GM12878 (cell line): Measurements from ENCODE around the gene SNCA.

Experiments
- BHLHE40 ChIP-seq, 2 experiments: fragments of 450-650 bp in 1 of 2; IDR thresholded peaks; 2 replicates each; pipeline ENCODE4 v1.6.1; 2011 to 2017; ENCODE audit warnings: low read depth in 2 of 2, borderline replicate concordance in 1 of 2, improper control_type of control experiment in 1 of 2, low read length in 1 of 2, mild to moderate bottlenecking in 1 of 2
- CTCF ChIP-seq, 3 experiments: IDR thresholded peaks in 2 of 3; conservative IDR thresholded peaks in 1 of 3; 2 replicates each; pipeline ENCODE4 v1.5.1; 2011; ENCODE audit warnings: low read depth in 3 of 3, low read length in 3 of 3, mild to moderate bottlenecking in 3 of 3, control low read depth in 2 of 3, moderate library complexity in 2 of 3, inconsistent platforms in 1 of 3, mixed read lengths in 1 of 3; ENCODE audit not compliant: control insufficient read depth in 2 of 3, insufficient read depth in 1 of 3; ENCODE audit errors: extremely low read depth in 1 of 3
- EZH2 ChIP-seq: IDR thresholded peaks from 2 replicates; pipeline ENCODE4 v1.6.1; 2012; ENCODE audit warnings: low read depth, mild to moderate bottlenecking, control low read depth, inconsistent platforms, low read length, borderline replicate concordance; ENCODE audit not compliant: control insufficient read depth
- FOXK2 ChIP-seq: fragments of 450-650 bp; IDR thresholded peaks from 2 replicates; pipeline ENCODE4 v1.6.1; 2017; ENCODE audit warnings: mild to moderate bottlenecking, moderate library complexity
- HDAC6 ChIP-seq: fragments of 200-600 bp; sonication (generic); IDR thresholded peaks from one replicate; pipeline ENCODE4 v1.8.0; 2017; ENCODE audit warnings: antibody characterized with exemption; ENCODE audit not compliant: unreplicated experiment
- MLLT1 ChIP-seq: fragments of 450-650 bp; IDR thresholded peaks from 2 replicates; pipeline ENCODE4 v1.6.1; 2016; ENCODE audit warnings: mild to moderate bottlenecking
- RELA ChIP-seq: fragments of 450-650 bp; IDR thresholded peaks from 2 replicates; pipeline ENCODE4 v1.8.0; 2014; ENCODE audit warnings: borderline replicate concordance; ENCODE audit not compliant: partially characterized antibody
- YY1 ChIP-seq: IDR thresholded peaks from 2 replicates; pipeline ENCODE4 v1.6.1; 2011; ENCODE audit warnings: low read depth, mild to moderate bottlenecking, low read length
- ZBTB4 ChIP-seq: fragments of 450-650 bp; formaldehyde crosslinking; IDR thresholded peaks from 2 replicates; pipeline ENCODE4 v1.4.0; 2022; ENCODE audit warnings: mild to moderate bottlenecking, moderate library complexity

DNA sequence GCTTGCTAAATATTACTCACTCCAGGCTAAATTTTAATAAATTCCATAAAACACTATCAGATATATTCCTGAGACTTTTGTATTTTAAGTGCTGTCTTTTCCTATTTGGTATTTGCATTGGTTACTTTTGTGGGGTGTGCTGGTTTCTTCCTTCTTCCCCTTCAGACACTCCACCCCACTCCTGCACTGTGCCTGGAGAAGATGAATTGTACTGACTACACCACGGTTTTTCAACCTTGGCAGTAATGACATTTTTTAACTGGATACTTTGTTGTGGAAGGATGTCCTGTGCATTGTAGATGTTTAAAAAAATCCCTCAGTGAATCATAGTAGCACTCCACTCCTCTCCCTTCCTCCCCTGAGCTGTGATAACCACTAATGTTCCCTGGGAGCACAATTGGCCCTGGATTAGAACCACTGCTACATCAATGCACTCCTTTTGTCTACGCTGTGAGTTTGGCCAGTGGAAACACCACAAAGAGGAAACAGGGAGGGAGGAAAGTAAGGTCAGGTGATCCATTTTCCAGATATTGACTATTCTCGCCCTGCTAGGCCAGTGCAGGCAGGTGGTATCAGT lies 36.3 kb downstream of the SNCA start:
- TF ChIP-seq EZH2 (no peak), CTCF (IDR thresholded peaks at IDR 0.05 in 2 of 3, conservative IDR thresholded peaks at IDR 0.05 in 1 of 3; ENCODE audit: control insufficient read depth in 2 of 3, extremely low read depth in 1 of 3, insufficient read depth in 1 of 3, low read depth in 3 of 3, low read length in 3 of 3) (no peak), MLLT1 (no peak), HDAC6 (no peak), RELA (no peak), FOXK2 (no peak), ZBTB4 (CRISPR knock-in tag) (no peak), BHLHE40 (IDR thresholded peaks at IDR 0.05; ENCODE audit: borderline replicate concordance in 1 of 2, low read depth in 2 of 2, low read length in 1 of 2) (no peak), YY1 (no peak)
